Endothelial cell of umbilical vein (primary cell): ENCODE results near the gene CAMKMT. TPM values are rescaled to one million over a fixed set of nuclear protein-coding genes. Genes with fewer than 3 reads are reported as not detected.

Experiments
- BruUV-seq: library from RNA; stranded (reverse); fragments of 400-500 nt; replicated peaks from 2 replicates; lab custom pipeline; 2021; lab: Mats Ljungman, UMichigan
- CTCF ChIA-PET: fragments of 300-600, 350-600 bp; sonication (Branson Sonifier 250); formaldehyde crosslinking; loops from one replicate; lab custom pipeline; 2021; ENCODE audit warnings: antibody characterized with exemption, inconsistent platforms; lab: Charles Lee
- POLR2A ChIA-PET: fragments of 300-600, 350-600 bp; sonication (Branson Sonifier 250); formaldehyde crosslinking; loops from one replicate; lab custom pipeline; 2021; ENCODE audit warnings: antibody characterized with exemption, inconsistent platforms; lab: Charles Lee
- DNase-seq: peaks from one replicate; pipeline ENCODE4 v3.0.0-alpha.2; 2011; ENCODE audit warnings: low read depth, low spot score
- FAIRE-seq: peaks from 2 replicates; lab custom pipeline; 2011; peaks lifted over from hg19 to GRCh38; lab: Jason Lieb, UNC
- H2AFZ ChIP-seq: 2 replicates; pipeline ENCODE4 v1.6.0; 2012; ENCODE audit warnings: low read depth, low read length, control low read depth, inconsistent platforms
- H3K27ac ChIP-seq: 2 replicates; pipeline ENCODE4 v1.5.1; 2011; ENCODE audit warnings: low read depth, mild to moderate bottlenecking, control low read depth, low read length, moderate library complexity; ENCODE audit not compliant: insufficient read depth
- H3K27me3 ChIP-seq, 2 experiments: 2 replicates each; pipeline versions ENCODE4 v1.6.0 to v1.6.1; 2011; ENCODE audit warnings: low read length in 2 of 2, mixed read lengths in 1 of 2; ENCODE audit not compliant: control insufficient read depth in 2 of 2, insufficient read depth in 2 of 2
- H3K36me3 ChIP-seq, 2 experiments: 2 replicates in 1 of 2; 3 replicates in 1 of 2; pipeline ENCODE4 v1.5.1; 2011; ENCODE audit warnings: low read length in 2 of 2, mild to moderate bottlenecking in 1 of 2, moderate library complexity in 1 of 2; ENCODE audit not compliant: control insufficient read depth in 2 of 2, insufficient read depth in 2 of 2; ENCODE audit errors: extremely low read depth in 1 of 2
- H3K4me1 ChIP-seq: 3 replicates; pipeline ENCODE4 v1.5.1; 2011; ENCODE audit warnings: mild to moderate bottlenecking, low read length; ENCODE audit not compliant: control insufficient read depth, insufficient read depth; ENCODE audit errors: extremely low read depth
- H3K4me2 ChIP-seq: 2 replicates; pipeline ENCODE4 v1.6.1; 2011; ENCODE audit warnings: low read length, control low read depth, mixed read lengths; ENCODE audit not compliant: insufficient read depth
- H3K4me3 ChIP-seq, 3 experiments: fragments of 200-600 bp in 1 of 3; sonication (generic), shearing (Covaris generic) in 1 of 3; replicated peaks in 1 of 3; 2 replicates each; pipeline ENCODE4 v1.5.1; 2011 to 2016; ENCODE audit warnings: control low read depth in 3 of 3, low read length in 3 of 3, mild to moderate bottlenecking in 2 of 3, inconsistent platforms in 1 of 3, low read depth in 1 of 3, moderate library complexity in 1 of 3; ENCODE audit not compliant: insufficient read depth in 1 of 3
- H3K79me2 ChIP-seq: 2 replicates; pipeline ENCODE4 v1.6.0; 2012; ENCODE audit warnings: low read length, inconsistent platforms; ENCODE audit not compliant: control insufficient read depth, insufficient read depth
- H3K9ac ChIP-seq: replicated peaks from 2 replicates; pipeline ENCODE3; 2011; ENCODE audit warnings: low read length, control low read depth; ENCODE audit not compliant: insufficient read depth; ENCODE audit errors: extremely low read depth
- H3K9me1 ChIP-seq: replicated peaks from 3 replicates; pipeline ENCODE4 v1.6.0; 2011; ENCODE audit warnings: mild to moderate bottlenecking, low read length; ENCODE audit not compliant: control insufficient read depth, insufficient read depth; ENCODE audit errors: extremely low read depth
- H3K9me3 ChIP-seq: replicated peaks from 2 replicates; pipeline ENCODE4 v1.5.1; 2012; ENCODE audit warnings: low read length, inconsistent platforms; ENCODE audit not compliant: control insufficient read depth, insufficient read depth
- H4K20me1 ChIP-seq: replicated peaks from 2 replicates; pipeline ENCODE3; 2011; ENCODE audit warnings: mild to moderate bottlenecking, low read length; ENCODE audit not compliant: control insufficient read depth, insufficient read depth; ENCODE audit errors: extremely low read depth
- EZH2 ChIP-seq: IDR thresholded peaks from 2 replicates; pipeline ENCODE4 v1.6.1; 2012; ENCODE audit warnings: borderline replicate concordance, low read depth, mild to moderate bottlenecking, moderate library complexity, low read length, inconsistent platforms; ENCODE audit not compliant: severe bottlenecking
- FOS ChIP-seq: IDR thresholded peaks from 2 replicates; pipeline ENCODE4 v1.6.1; 2011; ENCODE audit warnings: mild to moderate bottlenecking, low read length, moderate library complexity, borderline replicate concordance; ENCODE audit not compliant: insufficient read depth
- GATA2 ChIP-seq: IDR thresholded peaks from 2 replicates; pipeline ENCODE4 v1.7.0; 2011; ENCODE audit warnings: low read depth, mild to moderate bottlenecking, moderate library complexity, mixed read lengths, low read length; ENCODE audit not compliant: insufficient read length, insufficient read depth
- JUN ChIP-seq: IDR thresholded peaks from 2 replicates; pipeline ENCODE4 v1.6.1; 2011; ENCODE audit warnings: borderline replicate concordance, low read depth; ENCODE audit not compliant: insufficient read length, insufficient read depth
- MYC ChIP-seq: IDR thresholded peaks from one replicate; pipeline ENCODE4 v1.6.1; 2011; ENCODE audit warnings: mild to moderate bottlenecking, low read depth, low read length
- POLR2A ChIP-seq: IDR thresholded peaks from 2 replicates; pipeline ENCODE4 v1.6.1; 2012; ENCODE audit warnings: low read depth, mild to moderate bottlenecking, control low read depth, low read length
- POLR2AphosphoS5 ChIP-seq: IDR thresholded peaks from 2 replicates; pipeline ENCODE4 v1.6.1; 2012; ENCODE audit warnings: low read depth, mild to moderate bottlenecking, control low read depth, low read length, moderate library complexity; ENCODE audit not compliant: insufficient read depth
- dilution Hi-C: fragments of 300-500 bp; cut with MboI; formaldehyde crosslinking; loops from one replicate; pipeline ENCODE4 v1.15.0; 2019; ENCODE audit warnings: low sequenced_read_pairs; ENCODE audit not compliant: extremely low pct_ligation_motif_present
- intact Hi-C: fragments of 100-400 bp; cut with micrococcal nuclease; formaldehyde crosslinking; loops from one replicate; pipeline ENCODE4 v1.10.0; 2022
- polyA plus RNA-seq, 4 experiments: library from polyadenylated mRNA; depleted of rRNA in 3 of 4; stranded (reverse) in 3 of 4; unstranded in 1 of 4; fragments of >200 nt; gene quantifications; 2 replicates each; pipeline versions ENCODE4 v1.2.1 to v1.2.3, GENCODE V29; 2011 to 2012; ENCODE audit warnings: missing spikeins in 1 of 4
- total RNA-seq: library from RNA; stranded (reverse); gene quantifications from 2 replicates; pipeline ENCODE4 v1.2.3, GENCODE V29; 2021
- TF ChIP-seq, protein P1 (sequence below), 2 donors: IDR thresholded peaks; 1 replicate in 1 of 2; 2 replicates in 1 of 2; pipeline ENCODE4 v1.5.1; 2011; ENCODE audit warnings: low read length in 2 of 2, mild to moderate bottlenecking in 2 of 2, moderate library complexity in 2 of 2, control low read depth in 1 of 2, inconsistent platforms in 1 of 2, low read depth in 1 of 2; ENCODE audit not compliant: insufficient read depth in 1 of 2; ENCODE audit errors: extremely low read depth in 1 of 2
- TF ChIP-seq, protein P2 (sequence below): IDR thresholded peaks from 2 replicates; pipeline ENCODE4 v1.6.1; 2011; ENCODE audit not compliant: insufficient read depth, insufficient read length

CAMKMT gene
- total and polyA plus RNA-seq, 2 donors (not counting 3 experiments of a cell fraction or from before 2014, with no cell fraction given), result 4.1 to 10.7 TPM

DNA sequence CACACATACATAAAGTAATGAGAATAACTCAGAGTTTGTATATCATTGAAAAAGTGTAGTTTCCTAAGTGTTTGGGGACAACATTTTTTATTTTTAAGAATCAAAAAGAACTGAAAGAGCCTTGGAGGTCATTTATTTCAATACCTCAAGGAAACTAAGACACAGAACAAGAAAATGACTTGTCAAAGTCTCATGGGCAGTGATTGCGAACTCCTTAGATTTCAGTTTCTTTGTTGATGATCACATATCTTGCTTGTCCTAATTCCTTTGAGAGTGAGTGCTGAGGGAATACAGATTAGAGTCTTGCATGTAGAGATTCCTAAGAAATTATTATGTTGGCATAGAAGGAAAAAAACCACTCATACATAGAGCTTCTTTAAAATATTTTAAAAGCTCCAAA is 243.8 kb downstream of the CAMKMT start:
- dilution Hi-C loops, result no loop called here
- FAIRE-seq (no peak), DNase-seq (no peak)
- intact Hi-C loops, result no loop called here
- no peak overlapping the region for H3K4me3 ChIP-seq
- no peak overlapping the region for H3K4me2 ChIP-seq
- no peaks in the 10 kb centered on the region for H3K9me1 ChIP-seq
- H3K27me3 ChIP-seq, result no peaks in the 10 kb centered on the region
- CTCF ChIA-PET, result interaction anchor here (0.9 to 1.8 kb wide), 4 partner anchors 9 to 126 kb away, joined by 3 to 5 read pairs (median 4); no protein-coding TSS in a partner anchor
- no peaks in the 10 kb centered on the region for H4K20me1 ChIP-seq
- H3K79me2 ChIP-seq, result no peaks in the 10 kb centered on the region
- H3K9me3 ChIP-seq, result no peaks in the 10 kb centered on the region
- POLR2A ChIA-PET, result no interaction called here
- H3K9ac ChIP-seq, result no peak overlapping the region
- H2AFZ ChIP-seq, result no peak overlapping the region
- no TSS peak for BruUV-seq
- TF ChIP-seq GATA2, result no peak
- no peak for TF ChIP-seq MYC
- no peak for TF ChIP-seq JUN
- TF ChIP-seq, protein P1, sequence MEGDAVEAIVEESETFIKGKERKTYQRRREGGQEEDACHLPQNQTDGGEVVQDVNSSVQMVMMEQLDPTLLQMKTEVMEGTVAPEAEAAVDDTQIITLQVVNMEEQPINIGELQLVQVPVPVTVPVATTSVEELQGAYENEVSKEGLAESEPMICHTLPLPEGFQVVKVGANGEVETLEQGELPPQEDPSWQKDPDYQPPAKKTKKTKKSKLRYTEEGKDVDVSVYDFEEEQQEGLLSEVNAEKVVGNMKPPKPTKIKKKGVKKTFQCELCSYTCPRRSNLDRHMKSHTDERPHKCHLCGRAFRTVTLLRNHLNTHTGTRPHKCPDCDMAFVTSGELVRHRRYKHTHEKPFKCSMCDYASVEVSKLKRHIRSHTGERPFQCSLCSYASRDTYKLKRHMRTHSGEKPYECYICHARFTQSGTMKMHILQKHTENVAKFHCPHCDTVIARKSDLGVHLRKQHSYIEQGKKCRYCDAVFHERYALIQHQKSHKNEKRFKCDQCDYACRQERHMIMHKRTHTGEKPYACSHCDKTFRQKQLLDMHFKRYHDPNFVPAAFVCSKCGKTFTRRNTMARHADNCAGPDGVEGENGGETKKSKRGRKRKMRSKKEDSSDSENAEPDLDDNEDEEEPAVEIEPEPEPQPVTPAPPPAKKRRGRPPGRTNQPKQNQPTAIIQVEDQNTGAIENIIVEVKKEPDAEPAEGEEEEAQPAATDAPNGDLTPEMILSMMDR (IDR thresholded peaks at IDR 0.05; ENCODE audit: extremely low read depth in 1 of 2, insufficient read depth in 1 of 2, low read depth in 1 of 2, low read length in 2 of 2), result no peak
- no peak for TF ChIP-seq FOS
- no peak for TF ChIP-seq POLR2AphosphoS5
- TF ChIP-seq EZH2, result no peak
- no peak for TF ChIP-seq POLR2A
- TF ChIP-seq, protein P2, sequence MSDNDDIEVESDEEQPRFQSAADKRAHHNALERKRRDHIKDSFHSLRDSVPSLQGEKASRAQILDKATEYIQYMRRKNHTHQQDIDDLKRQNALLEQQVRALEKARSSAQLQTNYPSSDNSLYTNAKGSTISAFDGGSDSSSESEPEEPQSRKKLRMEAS, result no peak
- no peaks in the 10 kb centered on the region for H3K4me1 ChIP-seq
- no peaks in the 10 kb centered on the region for H3K36me3 ChIP-seq
- H3K27ac ChIP-seq, result no peak overlapping the region
